ENCODE measurements around the gene OBSCN.
"Not testable (repeated sequence)": the region's sequence is repeated elsewhere in the genome, so short reads cannot be mapped to it uniquely, and the experiment has no call there.

The OBSCN gene

DNA sequence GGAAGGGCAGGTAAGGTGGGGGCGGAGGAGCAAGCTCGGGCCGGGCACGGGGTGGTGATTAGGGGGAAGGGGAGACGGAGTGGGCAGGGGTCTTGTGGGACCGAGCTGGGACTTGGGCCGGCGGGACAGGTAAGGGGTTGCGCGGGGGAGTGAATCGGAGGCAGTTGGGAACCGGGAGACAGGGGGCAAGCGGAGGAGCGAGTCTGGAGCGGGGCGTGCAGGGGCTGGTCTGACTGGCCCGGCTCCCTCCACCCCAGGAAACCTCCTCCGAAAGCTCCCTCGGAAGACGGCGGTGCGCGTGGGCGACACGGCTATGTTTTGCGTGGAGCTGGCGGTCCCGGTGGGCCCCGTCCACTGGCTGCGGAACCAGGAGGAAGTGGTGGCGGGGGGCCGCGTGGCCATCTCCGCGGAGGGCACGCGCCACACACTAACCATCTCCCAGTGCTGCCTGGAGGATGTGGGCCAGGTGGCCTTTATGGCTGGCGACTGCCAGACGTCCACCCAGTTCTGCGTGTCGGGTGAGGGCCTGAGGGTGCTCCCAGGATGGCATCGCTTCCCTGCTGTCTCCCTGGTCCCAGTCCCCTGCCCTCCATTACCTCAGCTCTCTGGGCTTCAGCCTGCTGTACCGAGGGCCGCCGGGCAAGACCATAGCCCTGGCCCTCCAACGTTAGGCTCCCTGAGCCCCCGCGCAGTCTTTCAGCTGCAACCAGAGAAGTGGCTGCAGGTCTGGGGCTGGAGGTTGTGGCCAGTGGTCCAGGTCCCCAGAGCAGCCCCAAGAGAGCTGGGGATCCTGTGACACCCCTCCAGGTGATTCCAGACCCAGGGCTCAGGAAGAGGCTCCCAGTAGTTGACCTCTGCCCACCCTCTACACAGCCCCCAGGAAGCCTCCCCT is 6.3 kb downstream of the OBSCN start:
- DNase-seq: no peak

DNA sequence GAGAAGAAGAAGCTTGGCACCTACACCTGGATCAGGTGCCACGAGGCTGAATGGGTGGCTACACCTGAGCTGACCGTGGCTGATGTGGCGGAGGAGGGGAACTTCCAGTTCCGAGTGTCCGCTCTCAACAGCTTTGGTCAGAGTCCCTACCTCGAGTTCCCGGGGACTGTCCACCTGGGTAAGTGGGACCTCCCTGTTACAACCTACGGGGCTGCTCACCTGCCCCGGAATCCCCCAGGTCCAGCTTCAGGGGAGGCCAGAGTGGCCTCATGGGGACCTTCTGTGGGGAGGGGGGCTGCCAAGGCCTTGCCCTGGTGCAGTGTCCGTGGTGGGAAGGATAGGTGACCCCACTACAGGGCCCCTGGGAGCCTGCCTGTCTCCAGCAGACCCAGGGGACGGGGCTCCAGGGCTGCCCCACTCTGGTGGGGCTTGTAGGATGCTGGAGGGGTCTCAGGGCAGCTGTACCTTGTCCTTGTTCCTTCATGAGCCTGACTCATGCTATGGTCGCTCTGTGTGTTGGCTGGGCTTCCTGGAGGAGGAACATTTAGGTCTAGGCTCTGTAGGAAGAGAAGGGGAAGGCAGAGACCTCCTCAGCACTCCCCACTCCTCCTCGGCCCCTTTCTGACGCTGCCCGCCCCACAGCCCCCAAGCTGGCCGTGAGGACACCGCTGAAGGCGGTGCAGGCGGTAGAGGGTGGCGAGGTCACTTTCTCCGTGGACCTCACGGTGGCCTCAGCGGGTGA is 7.2 kb downstream of the OBSCN start:
- DNase-seq: no peak

DNA sequence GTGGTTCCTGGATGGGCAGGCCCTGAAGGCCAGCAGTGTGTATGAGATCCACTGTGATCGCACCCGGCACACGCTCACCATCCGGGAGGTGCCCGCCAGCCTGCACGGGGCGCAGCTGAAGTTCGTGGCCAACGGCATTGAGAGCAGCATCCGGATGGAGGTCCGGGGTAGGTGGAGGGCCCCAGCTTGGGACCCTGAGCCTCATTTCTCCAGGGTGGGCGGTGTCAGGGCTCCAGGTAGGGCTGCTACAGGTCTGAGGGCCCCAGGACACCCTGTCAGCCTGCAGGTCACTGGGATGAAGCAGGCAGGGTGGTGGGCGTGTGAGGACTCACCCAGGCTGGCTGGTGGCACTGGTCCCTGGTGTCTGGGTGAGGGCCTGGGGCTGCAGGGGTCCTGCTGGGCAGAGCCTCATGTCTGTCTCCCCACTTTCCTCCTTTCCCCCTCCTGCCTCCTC is 7.8 kb downstream of the OBSCN start:
- no peak for DNase-seq

DNA sequence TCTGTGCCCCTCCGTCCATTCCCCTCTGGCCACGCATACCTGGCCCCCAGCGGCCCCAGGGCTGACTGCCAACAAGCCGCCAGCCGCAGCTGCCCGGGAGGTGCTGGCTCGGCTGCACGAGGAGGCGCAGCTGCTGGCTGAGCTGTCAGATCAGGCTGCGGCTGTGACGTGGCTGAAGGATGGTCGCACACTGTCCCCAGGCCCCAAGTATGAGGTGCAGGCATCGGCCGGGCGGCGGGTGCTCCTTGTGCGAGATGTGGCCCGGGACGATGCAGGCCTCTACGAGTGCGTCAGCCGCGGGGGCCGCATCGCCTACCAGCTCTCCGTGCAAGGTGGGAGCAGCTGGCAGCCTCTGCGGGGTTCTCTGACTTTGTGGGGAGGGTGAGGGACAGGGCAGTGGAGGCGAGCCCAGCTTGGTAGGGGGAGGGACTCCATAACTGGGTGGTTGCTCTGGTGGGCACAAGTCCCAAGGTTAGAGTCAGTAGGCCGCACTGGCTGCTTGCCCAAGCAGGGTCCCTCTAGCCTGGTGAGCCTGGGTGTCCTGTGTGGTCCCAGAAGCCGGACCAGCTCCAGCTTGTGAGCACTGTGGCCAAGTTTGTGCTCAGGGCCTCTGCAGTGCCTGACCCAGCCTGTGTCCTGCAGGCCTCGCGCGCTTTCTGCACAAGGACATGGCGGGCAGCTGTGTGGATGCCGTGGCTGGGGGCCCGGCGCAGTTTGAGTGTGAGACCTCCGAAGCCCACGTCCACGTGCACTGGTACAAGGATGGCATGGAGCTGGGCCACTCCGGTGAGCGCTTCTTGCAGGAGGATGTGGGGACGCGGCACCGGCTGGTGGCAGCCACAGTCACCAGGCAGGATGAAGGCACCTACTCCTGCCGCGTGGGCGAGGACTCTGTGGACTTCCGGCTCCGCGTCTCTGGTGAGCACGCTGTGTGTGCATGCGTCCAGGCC is 8.8 kb downstream of the OBSCN start:
- DNase-seq: no peak

DNA sequence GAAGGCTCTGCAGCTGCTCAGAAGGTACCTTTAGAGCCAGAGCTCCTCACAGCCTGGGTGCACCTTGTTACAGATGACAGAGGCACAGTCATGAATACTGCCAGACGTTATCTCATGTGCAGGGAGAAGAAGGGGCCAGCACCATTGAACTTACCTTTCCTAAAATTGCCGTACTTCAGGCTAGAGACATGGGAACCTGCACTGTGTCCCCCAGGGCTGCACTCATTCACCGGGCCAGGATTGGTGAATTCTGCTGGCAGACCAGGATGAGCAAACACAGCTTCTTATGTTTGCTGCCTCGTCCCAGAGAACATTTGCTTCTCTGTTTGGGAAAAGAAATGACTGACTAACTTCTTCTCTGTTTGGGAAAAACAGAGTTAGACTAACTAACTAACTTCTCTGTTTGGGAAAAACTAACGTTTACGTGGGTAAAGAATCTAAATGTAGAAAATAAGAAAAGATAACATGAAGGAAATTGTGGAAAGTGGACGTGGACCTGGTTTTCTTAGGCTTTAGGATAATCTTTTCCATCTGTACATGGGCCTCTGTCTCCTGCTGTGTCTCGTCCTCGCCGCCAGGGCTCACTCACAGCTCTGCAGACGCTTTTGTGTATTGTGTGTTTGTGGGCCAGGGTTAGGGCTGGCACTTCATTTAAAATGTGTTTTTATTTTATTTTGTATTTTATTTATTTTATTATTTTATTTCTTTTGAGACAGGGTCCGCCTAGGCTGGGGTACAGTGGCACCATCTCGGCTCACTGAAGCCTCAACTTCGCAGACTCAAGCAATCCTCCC is 9.9 kb downstream of the OBSCN start:
- no peak for DNase-seq

DNA sequence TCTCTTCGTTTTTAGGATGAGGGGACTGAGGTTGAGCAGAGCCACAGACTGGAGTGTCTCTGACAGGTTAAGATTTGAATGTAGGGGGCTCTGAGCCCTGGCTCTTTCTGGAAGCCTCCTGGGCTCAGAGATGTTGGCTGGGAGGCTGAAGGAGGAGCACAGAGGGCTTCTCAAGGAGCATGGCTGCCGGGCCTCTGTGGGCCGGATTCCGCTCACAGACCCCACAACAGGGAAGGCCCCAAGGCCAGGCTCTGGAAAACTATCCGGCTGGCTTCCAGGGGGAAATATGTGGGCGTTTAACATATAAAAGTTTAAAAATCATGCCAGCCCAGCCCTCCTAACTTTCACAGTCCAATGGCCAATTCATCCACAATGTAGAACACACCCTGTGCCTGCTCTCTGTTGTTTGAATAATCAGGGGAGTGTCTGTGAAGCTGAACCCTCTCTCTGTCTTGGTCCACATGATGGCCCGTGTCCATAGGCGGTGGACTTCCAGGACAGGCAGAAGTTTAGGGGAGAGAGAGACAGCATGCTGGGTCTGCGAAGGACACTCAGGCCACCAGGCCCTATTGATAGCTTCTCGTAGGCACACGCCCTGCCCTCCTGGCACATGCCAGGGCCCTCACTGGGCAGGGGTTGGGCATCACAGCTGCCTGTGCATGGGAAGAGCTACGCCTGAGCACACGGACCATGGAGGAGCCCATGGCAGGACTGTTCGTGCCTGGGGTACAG is 10.8 kb downstream of the OBSCN start:
- no peak for DNase-seq

DNA sequence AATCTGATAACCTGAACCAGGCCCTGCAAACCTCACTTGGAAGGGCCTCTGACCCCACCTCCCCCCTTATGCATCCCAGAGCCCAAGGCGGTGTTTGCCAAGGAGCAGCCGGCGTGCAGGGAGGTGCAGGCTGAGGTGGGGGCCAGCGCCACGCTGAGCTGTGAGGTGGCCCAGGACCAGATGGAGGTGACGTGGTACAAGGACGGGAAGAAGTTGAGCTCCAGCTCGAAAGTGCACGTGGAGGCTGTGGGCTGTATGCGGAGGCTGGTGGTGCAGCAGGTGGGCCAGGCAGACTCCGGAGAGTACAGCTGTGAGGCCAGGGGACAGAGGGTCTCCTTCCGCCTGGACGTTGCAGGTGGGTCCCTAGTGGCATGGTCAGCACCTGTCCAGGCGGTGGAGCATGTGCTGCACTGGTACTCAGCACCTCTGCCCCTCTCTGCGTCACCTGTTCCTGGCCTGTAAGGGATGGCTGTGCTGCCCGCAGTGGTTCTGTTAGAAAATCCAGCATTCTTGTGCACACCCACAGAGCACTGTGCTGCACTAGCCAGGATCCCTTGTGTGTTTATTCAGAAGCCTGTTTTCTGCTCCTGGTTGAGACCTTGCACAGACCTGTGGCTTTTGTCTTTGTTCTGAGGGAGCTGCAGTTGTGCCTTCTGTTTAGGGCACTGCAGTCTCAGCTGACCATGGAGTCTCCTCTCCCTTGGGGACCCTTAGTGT is 11.6 kb downstream of the OBSCN start:
- no peak for DNase-seq

DNA sequence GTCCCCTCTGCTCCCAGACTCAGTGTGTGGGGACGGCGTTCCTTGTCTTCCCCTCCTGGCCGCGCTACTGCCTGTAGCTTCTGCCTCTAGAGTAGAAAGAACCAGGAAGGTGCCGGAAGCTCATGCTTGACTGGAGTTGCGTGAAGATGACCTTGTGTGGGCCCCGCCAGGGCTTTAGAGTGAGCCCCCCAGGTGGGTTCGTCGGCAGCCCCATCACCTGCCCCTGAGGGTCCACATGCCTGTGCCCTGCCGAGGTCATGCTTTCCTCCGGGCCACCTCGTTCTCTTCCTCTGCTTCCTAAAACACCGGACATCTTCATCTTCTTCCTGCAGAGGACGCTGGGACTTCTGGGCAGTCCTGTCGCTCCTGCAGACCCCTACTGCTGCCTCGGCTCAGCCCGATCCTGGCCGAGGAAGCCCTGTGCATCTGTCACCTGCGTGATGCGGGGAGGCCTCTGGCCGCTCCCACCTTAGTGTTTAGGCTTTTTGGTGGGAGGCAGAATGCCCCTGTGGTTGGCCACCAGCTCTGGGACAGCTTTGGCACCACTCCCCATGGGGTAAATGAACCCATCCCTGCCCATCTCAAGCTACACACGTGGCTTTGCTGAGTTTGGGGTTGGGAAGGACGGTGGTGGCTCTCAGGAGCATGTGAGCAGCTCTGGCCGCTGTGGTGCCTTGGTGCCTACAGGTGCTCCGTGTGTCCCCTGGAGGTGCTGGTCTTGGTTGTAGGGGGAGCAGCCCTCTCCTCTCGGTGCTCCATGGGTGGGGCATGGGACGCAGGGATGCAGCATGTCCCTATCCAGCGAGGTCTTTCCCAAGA is 12.3 kb downstream of the OBSCN start:
- no peak for DNase-seq

DNA sequence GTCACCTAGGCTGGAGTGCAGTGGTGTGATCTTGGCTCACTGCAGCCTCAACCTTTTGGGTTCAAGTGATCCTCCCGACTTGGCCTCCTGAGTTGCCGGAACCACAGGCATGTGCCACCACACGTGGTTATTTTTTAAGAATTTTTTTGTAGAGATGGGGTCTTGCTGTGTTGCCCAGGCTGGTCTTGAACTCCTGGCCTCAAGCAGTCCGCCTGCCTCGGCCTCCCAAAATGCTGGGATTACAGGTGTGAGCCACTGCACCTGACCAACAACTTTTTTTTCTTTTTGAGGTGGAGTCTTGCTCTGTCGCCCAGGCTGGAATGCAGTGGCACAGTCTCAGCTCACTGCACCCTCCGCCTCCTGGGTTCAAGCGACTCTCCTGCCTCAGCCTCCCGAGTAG is 13.3 kb downstream of the OBSCN start:
- DNase-seq: not testable (repeated sequence)

DNA sequence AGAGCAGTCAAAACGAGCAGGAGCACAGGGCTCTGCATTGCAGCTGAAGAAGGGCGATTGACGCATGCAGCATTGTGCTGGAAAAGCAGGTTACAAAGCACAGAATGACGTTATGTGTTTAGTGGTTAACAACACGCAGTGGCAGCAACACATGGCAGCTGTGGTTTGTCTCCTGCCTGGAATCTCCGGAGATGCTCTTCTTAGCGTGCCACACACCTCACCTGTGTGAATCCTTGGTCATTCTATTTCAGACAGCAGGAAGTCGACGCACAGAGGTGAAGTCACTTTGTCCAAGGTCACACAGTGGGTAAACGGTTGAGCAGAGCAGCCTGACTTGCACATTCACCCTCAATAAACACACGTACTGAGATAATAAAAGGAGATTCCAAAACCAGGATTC is 14.7 kb downstream of the OBSCN start:
- no peak for DNase-seq

DNA sequence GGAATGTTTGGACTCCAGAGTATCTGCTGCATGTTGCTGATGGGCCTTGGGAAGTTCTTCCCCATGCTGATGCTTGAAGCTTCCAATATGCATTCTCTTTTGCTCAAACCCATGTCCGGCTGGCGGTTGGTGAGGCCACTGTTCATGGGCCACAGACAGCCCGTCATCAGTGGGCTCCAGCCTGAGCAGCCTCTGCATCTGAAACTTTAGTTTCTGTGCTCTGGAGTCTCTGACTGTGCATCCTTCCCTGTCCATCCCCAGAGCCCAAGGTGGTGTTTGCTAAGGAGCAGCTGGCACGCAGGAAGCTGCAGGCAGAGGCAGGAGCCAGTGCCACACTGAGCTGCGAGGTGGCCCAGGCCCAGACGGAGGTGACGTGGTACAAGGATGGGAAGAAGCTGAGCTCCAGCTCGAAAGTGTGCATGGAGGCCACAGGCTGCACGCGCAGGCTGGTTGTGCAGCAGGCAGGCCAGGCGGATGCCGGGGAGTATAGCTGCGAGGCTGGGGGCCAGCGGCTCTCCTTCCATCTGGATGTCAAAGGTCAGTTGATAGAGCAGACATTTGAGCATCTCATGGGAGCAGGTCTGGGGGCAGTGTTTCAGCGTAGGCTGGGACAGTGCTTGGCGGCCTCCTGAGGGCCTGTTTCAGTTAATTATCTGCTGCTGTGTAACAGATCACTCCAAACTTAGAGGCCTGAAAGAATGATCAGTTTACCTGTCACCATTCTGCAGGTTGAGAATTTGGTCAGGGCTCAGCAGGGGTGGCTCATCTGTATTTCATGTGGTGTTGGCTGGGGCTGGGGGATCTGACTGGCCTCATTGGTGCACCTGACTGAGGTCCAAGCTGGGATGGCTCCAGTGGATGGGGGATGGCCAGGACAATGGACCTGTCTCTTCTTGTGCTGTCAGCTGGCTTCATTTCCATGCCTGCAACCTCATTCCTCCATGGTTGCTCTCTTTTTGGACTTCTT is 16.6 kb downstream of the OBSCN start:
- no peak for DNase-seq

DNA sequence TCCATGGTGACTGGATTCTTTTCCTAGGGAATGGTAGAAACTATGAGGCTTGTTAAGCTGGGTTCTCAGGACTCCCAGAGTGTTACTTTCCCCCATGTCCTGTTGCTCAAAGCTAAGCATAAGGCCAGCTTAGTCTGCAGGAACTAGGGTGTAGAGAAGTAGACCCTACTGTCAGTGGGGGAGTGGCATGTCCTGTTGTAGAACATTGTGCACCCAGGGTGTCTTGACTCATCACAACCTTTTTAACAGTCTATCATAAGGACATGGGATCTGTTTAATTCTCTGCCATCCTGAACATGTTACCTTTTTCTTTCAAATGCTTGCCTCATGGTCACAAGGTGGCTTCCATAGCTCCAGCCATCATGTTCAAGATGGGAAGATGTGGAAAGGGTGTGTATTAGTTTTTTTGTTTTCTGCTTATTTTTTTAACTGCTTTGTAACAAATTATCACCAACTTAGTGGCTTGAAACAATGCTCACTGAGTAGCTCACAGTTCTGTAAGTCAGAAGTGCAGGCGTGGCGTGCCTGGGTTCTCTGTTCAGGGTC is 17.4 kb downstream of the OBSCN start:
- DNase-seq: no peak

DNA sequence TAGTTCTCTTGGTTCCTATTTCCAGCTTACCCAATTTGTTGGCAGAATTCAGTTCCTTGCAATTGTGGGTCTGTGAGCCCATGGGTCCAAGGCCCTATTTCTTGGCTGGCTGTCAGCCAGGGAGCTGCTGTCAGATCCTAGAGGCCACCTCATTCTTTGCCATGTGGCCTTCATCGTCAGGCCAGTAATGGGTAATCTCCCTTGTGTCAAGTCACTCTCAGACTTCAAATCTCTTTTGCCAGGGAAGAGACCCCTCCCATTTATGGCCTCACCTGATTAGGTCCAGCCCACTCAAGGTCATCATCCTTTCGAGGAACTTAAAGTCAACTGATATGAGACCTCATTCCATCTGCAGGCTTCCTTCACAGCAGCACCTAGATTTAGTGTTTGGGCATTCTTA is 17.9 kb downstream of the OBSCN start:
- no peak for DNase-seq

DNA sequence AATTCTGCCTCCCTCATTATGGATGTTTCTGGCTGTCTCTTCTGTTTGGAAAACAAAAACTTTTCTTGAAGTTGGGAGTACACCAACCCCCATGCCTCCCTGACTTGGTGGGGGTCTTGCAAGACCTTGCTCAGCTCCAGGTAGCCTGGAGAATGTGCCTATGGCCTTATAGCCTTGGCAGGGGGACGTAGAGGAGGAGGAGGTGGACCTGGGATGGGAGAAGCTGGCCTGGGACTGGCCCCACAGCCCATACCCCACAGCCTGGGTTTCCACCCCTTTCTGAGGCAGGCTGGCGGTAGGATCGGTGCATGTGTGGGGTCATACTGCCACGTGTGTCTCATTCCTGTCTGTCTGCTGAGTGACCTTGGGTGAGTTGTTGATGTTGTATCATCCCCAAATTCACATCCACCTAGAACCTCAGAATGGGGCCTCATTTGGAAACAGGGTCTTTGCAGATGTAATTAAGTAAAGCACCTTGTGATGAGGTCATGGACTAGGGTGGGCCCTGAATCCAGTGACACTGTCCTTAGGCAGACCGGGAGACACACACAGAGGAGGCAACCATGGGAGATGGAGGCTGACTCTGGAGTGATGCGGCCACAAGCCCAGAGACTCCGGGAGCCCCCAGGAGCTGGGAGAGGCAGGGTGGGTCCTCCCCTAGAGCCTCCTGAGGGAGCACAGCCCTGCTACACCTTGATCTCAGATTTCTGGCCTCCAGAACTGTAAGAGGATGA is 18.5 kb downstream of the OBSCN start:
- no peak for DNase-seq

DNA sequence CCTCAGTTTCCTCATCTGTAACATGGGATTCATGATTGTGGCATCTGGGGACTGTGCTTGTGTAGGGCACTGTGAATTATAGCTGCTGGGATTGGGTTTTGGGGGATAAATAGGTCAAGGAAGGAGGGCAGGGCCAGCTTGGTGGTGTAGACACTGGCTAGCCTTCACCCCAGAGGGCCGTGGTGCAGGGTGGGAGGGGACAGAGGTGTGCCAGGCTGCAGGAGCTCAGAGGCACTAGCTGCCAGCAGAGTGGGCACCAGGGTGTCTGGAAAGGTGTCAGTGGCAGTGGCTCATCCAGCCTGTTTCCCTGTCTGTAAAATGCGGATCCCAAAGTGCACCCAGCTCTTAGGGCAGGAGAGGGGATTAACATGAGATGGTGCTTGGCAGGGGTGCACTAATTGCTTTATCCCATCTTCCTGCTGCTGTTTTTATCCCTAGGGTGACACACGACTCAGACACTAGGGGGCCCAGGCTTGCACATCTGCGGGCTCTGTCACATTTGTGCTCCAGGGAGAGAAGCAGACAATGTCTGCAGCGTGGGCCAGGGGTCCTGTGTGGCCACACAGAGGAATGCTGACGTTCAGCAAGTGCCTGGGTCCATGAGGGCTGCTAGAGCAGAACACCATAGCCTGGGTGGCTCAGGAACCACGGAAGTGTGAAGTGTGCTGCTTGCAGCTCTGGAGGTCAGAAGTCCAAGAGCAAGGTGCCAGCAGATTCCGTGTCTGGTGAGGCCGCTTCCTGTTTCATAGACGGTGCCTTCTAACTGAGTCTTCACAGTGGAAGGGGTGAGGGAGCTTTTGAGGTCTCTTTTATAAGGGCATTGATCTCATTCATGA is 19.3 kb downstream of the OBSCN start:
- DNase-seq: no peak

DNA sequence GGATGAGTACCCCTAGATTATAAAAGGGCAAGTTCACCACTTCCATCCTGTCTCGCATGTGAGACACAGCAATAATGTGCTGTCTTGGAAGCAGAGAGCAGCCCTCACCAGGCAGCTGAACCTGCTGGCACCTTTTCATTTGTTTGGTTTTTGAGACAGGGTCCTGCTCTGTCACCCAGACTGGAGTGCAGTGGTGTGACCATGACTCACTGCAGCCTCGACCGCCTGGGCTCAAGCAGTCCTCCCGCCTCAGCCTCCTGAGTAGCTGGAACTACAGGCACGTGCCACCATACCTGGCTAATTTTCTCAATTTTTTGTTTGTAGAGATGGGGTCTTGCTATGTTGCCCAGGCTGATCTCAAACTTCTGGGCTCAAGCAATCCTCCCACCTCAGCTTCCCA is 20.3 kb downstream of the OBSCN start:
- DNase-seq: not testable (repeated sequence)
